CD14-positive monocyte (primary cell): ENCODE results near the gene CCDC142. TPM values are rescaled to one million over a fixed set of nuclear protein-coding genes. Genes with fewer than 3 reads are reported as not detected.

Experiments used
- DNase-seq, 3 donors: peaks; one replicate each; pipeline ENCODE4 v3.0.0-alpha.2; 2011 to 2022
- H2AFZ ChIP-seq: 2 replicates; pipeline ENCODE4 v1.6.0; 2012; ENCODE audit warnings: mild to moderate bottlenecking, low read depth, low read length, inconsistent platforms; ENCODE audit not compliant: insufficient read depth, poor library complexity, severe bottlenecking
- H3K27ac ChIP-seq, 2 donors: 1 replicate in 1 of 2; 2 replicates in 1 of 2; pipeline ENCODE4 v1.5.1; 2012 to 2013; ENCODE audit warnings: low read length in 2 of 2, control low read depth in 1 of 2, inconsistent platforms in 1 of 2, low read depth in 1 of 2, mild to moderate bottlenecking in 1 of 2
- H3K27me3 ChIP-seq, 2 donors: one replicate each; pipeline versions ENCODE4 v1.6.0 to v1.6.1; 2011 to 2013; ENCODE audit warnings: low read length in 2 of 2; ENCODE audit not compliant: control insufficient read depth in 2 of 2, insufficient read depth in 2 of 2
- H3K36me3 ChIP-seq, 2 donors: replicated peaks in 1 of 2; 1 replicate in 1 of 2; 2 replicates in 1 of 2; pipeline versions ENCODE4 v1.5.1 to v1.6.1; 2012 to 2013; ENCODE audit warnings: low read length in 2 of 2, control low read depth in 1 of 2, inconsistent platforms in 1 of 2, mild to moderate bottlenecking in 1 of 2; ENCODE audit not compliant: insufficient read depth in 2 of 2, control insufficient read depth in 1 of 2
- H3K4me1 ChIP-seq, 2 donors: 1 replicate in 1 of 2; 2 replicates in 1 of 2; pipeline versions ENCODE4 v1.5.1 to v1.6.1; 2012 to 2013; ENCODE audit warnings: low read length in 2 of 2, control low read depth in 1 of 2, inconsistent platforms in 1 of 2, mild to moderate bottlenecking in 1 of 2, moderate library complexity in 1 of 2; ENCODE audit not compliant: insufficient read depth in 2 of 2, control insufficient read depth in 1 of 2
- H3K4me2 ChIP-seq: replicated peaks from 2 replicates; pipeline ENCODE3; 2012; ENCODE audit warnings: low read length, moderate library complexity, mild to moderate bottlenecking; ENCODE audit not compliant: poor library complexity, severe bottlenecking; ENCODE audit errors: extremely low read depth
- H3K4me3 ChIP-seq, 3 experiments: fragments of 200-600 bp in 1 of 3; sonication (generic) in 1 of 3; replicated peaks in 1 of 3; 1 replicate in 2 of 3; 2 replicates in 1 of 3; pipeline ENCODE4 v1.5.1; 2011 to 2013; ENCODE audit warnings: low read length in 3 of 3, mild to moderate bottlenecking in 3 of 3, control low read depth in 2 of 3, low read depth in 2 of 3, inconsistent platforms in 1 of 3, moderate library complexity in 1 of 3
- H3K79me2 ChIP-seq: 2 replicates; pipeline ENCODE4 v1.6.0; 2012; ENCODE audit warnings: mild to moderate bottlenecking, control low read depth, inconsistent platforms, low read length, moderate library complexity; ENCODE audit not compliant: insufficient read depth
- H3K9ac ChIP-seq: 2 replicates; pipeline ENCODE4 v1.6.0; 2017; ENCODE audit warnings: low read length, mild to moderate bottlenecking; ENCODE audit not compliant: insufficient read depth, poor library complexity, severe bottlenecking
- H3K9me3 ChIP-seq, 2 donors: replicated peaks in 1 of 2; 1 replicate in 1 of 2; 2 replicates in 1 of 2; pipeline versions ENCODE4 v1.5.1 to v1.6.1; 2012 to 2013; ENCODE audit warnings: low read length in 2 of 2, control low read depth in 1 of 2; ENCODE audit not compliant: control insufficient read depth in 1 of 2, insufficient read depth in 1 of 2
- H4K20me1 ChIP-seq: 2 replicates; pipeline ENCODE4 v1.6.0; 2012; ENCODE audit warnings: mild to moderate bottlenecking, low read length, control low read depth, moderate library complexity; ENCODE audit not compliant: insufficient read depth
- H3K27ac Mint-ChIP-seq, 7 donors: one replicate each; pipeline ENCODE4 v1.8.0; 2020; ENCODE audit warnings: mild to moderate bottlenecking in 7 of 7, mixed read lengths in 7 of 7, moderate library complexity in 6 of 7, inconsistent platforms in 2 of 7
- H3K27me3 Mint-ChIP-seq, 3 donors: one replicate each; pipeline ENCODE4 v1.8.0; 2021 to 2022; ENCODE audit warnings: low read depth in 3 of 3, mild to moderate bottlenecking in 3 of 3, mixed read lengths in 3 of 3, moderate library complexity in 3 of 3, inconsistent platforms in 1 of 3
- H3K36me3 Mint-ChIP-seq, 2 donors: one replicate each; pipeline ENCODE4 v1.8.0; 2020; ENCODE audit warnings: mixed read lengths in 2 of 2, inconsistent platforms in 1 of 2, mild to moderate bottlenecking in 1 of 2
- H3K4me1 Mint-ChIP-seq: one replicate; pipeline ENCODE4 v1.8.0; 2020; ENCODE audit warnings: mild to moderate bottlenecking, mixed read lengths
- H3K4me3 Mint-ChIP-seq, 2 donors: one replicate each; pipeline ENCODE4 v1.8.0; 2020; ENCODE audit warnings: mild to moderate bottlenecking in 2 of 2, mixed read lengths in 2 of 2, moderate library complexity in 1 of 2
- H3K9me3 Mint-ChIP-seq, 7 donors: one replicate each; pipeline ENCODE4 v1.8.0; 2020 to 2022; ENCODE audit warnings: mixed read lengths in 7 of 7, mild to moderate bottlenecking in 6 of 7, moderate library complexity in 6 of 7, inconsistent platforms in 2 of 7
- WGBS: methylation state at CpG from one replicate; pipeline ENCODE4 v1.1.5; 2013; ENCODE audit warnings: missing lambda C conversion rate; ENCODE audit not compliant: insufficient coverage; 5-methylcytosine and 5-hydroxymethylcytosine counted together
- intact Hi-C, 2 donors: fragments of 100-400 bp; cut with micrococcal nuclease; formaldehyde crosslinking; loops; one replicate each; pipeline versions ENCODE4 v1.15.0 to v1.15.1; 2023
- polyA plus RNA-seq, 3 donors: library from polyadenylated mRNA; depleted of rRNA in 1 of 3; unstranded in 2 of 3; stranded (reverse) in 1 of 3; fragments of 300-500 nt in 2 of 3; fragments of >200 nt in 1 of 3; fragmentation: Illumina TruSeq in 2 of 3; gene quantifications; 1 replicate in 2 of 3; 2 replicates in 1 of 3; pipeline ENCODE4 v1.2.3, GENCODE V29; 2012 to 2021
- TF ChIP-seq, protein P1 (sequence below): fragments of 200-600 bp; IDR thresholded peaks from one replicate; pipeline ENCODE4 v1.8.0; 2022; ENCODE audit warnings: antibody characterized with exemption, mild to moderate bottlenecking

The CCDC142 gene
- polyA plus RNA-seq, 3 donors: 2.2 to 15.8 (median 3.7) TPM

DNA sequence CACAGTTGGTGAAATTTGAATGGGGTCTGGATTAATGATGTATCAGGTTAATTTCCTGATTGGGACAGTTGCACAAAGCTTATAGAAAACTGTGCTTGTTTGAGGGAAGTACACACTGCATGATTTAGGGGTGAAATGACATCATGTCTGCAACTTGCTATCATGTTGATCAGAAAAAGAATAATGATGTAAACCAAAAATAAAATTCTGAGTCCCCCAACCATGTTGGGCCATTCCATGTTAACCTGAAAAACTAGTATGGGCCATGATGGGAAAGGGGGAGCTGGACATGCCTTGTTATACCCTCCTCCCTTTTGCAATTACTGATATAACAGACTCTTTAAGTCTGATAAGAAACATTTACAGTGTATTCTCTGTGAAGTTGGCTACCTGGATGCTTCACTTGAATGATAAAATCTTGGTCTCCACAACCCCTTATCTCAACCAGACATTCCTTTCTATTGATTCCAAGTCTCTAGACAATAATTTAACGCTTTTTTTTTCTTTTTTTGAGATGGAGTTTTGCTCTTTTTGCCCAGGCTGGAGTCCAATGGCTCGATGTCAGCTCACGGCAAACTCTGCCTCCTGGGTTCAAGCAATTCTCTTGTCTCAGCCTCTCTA, 32.1 kb downstream of the CCDC142 start:
- no peaks in the 10 kb centered on the region for H3K9me3 ChIP-seq
- H3K79me2 ChIP-seq: peaks cover 6% of the 10 kb centered on the region
- H3K4me3 ChIP-seq: no peak overlapping the region
- H3K9ac ChIP-seq: no peak overlapping the region
- Mint-ChIP-seq H3K4me1 (peaks cover 12% of the 10 kb centered on the region), H3K9me3 (no peaks in the 10 kb centered on the region), H3K27ac (no peak overlapping the region), H3K36me3 (no peaks in the 10 kb centered on the region), H3K4me3 (no peak overlapping the region), H3K27me3 (peaks cover 6 to 9% (median 6%) of the 10 kb centered on the region in 3 donors)
- H4K20me1 ChIP-seq: no peaks in the 10 kb centered on the region
- H3K4me2 ChIP-seq: no peak overlapping the region
- H2AFZ ChIP-seq: no peak overlapping the region
- peaks cover 0 to under 1% of the 10 kb centered on the region in 2 donors for H3K27me3 ChIP-seq
- no peaks in the 10 kb centered on the region for H3K36me3 ChIP-seq
- TF ChIP-seq, protein P1, sequence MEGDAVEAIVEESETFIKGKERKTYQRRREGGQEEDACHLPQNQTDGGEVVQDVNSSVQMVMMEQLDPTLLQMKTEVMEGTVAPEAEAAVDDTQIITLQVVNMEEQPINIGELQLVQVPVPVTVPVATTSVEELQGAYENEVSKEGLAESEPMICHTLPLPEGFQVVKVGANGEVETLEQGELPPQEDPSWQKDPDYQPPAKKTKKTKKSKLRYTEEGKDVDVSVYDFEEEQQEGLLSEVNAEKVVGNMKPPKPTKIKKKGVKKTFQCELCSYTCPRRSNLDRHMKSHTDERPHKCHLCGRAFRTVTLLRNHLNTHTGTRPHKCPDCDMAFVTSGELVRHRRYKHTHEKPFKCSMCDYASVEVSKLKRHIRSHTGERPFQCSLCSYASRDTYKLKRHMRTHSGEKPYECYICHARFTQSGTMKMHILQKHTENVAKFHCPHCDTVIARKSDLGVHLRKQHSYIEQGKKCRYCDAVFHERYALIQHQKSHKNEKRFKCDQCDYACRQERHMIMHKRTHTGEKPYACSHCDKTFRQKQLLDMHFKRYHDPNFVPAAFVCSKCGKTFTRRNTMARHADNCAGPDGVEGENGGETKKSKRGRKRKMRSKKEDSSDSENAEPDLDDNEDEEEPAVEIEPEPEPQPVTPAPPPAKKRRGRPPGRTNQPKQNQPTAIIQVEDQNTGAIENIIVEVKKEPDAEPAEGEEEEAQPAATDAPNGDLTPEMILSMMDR: no peak
- intact Hi-C loops: no loop called here
- no peak for DNase-seq
- peaks cover 11% of the 10 kb centered on the region in 2 donors for H3K4me1 ChIP-seq
- no peak overlapping the region for H3K27ac ChIP-seq
- 100% methylated on average over 1 of the region's 3 CpGs for WGBS

DNA sequence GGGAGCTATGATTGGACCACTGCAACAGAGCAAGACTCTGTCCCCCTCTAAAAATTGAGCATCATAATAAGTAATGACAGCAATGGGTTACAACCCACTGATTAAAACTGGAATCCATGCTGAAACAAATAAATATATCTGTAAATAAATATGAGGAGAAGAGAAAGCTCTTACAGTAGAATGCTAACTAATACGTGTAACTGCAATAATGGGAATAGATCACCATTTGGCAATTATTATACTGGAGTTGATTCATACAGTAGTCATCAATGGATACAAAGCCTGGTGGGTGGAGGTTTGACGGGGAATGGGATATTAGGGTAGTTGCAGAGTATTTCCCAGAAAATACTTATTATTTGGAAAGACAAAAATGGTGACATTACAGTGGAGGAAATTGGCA, 34.0 kb downstream of the CCDC142 start:
- Mint-ChIP-seq H3K9me3 (no peaks in the 10 kb centered on the region), H3K4me3 (no peak overlapping the region), H3K27ac (no peak overlapping the region), H3K27me3 (peaks cover 9 to 20% (median 19%) of the 10 kb centered on the region in 3 donors), H3K36me3 (no peaks in the 10 kb centered on the region), H3K4me1 (peaks cover 3% of the 10 kb centered on the region)
- H3K4me2 ChIP-seq: no peak overlapping the region
- no peaks in the 10 kb centered on the region for H4K20me1 ChIP-seq
- H3K4me3 ChIP-seq: no peak overlapping the region
- TF ChIP-seq, protein P1: no peak
- H3K36me3 ChIP-seq: no peaks in the 10 kb centered on the region
- no peaks in the 10 kb centered on the region for H3K79me2 ChIP-seq
- intact Hi-C loops: no loop called here
- DNase-seq: no peak
- no peak overlapping the region for H2AFZ ChIP-seq
- WGBS: 100% methylated on average over 1 of the region's 2 CpGs
- H3K27ac ChIP-seq: no peak overlapping the region
- no peak overlapping the region for H3K9ac ChIP-seq
- no peaks in the 10 kb centered on the region for H3K9me3 ChIP-seq
- H3K4me1 ChIP-seq: peaks cover 3 to 4% of the 10 kb centered on the region in 2 donors
- peaks cover 9 to 14% of the 10 kb centered on the region in 2 donors for H3K27me3 ChIP-seq
